ENCODE data around the gene TAL1.

DNA sequence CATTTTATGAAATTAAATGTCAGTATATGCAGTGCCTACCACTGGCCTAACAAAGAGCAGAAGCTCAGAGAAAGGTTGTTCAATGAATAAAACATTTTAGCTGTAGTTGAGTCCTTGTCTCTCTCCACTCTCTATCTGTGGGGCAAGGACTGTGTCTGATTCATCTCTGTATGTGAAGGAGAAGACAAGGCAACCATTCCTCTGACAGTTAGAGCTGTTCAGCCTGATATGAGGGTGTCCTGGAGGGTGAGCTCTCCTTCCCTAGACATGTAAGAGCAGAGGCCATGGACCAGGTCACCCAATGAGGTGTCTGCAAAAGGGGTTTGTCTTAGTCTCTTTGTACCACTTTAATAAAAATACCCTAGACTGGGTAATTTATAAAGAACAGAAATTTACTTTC lies 37.7 kb downstream of the TAL1 start:
- TF ChIP-seq POLR2A (IDR thresholded peaks at IDR 0.05), result no peak
- TF ChIP-seq, protein P1, sequence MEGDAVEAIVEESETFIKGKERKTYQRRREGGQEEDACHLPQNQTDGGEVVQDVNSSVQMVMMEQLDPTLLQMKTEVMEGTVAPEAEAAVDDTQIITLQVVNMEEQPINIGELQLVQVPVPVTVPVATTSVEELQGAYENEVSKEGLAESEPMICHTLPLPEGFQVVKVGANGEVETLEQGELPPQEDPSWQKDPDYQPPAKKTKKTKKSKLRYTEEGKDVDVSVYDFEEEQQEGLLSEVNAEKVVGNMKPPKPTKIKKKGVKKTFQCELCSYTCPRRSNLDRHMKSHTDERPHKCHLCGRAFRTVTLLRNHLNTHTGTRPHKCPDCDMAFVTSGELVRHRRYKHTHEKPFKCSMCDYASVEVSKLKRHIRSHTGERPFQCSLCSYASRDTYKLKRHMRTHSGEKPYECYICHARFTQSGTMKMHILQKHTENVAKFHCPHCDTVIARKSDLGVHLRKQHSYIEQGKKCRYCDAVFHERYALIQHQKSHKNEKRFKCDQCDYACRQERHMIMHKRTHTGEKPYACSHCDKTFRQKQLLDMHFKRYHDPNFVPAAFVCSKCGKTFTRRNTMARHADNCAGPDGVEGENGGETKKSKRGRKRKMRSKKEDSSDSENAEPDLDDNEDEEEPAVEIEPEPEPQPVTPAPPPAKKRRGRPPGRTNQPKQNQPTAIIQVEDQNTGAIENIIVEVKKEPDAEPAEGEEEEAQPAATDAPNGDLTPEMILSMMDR (IDR thresholded peaks at IDR 0.05), result no peak
